Endodermal cell (in vitro differentiated cells): Measurements from ENCODE around the gene APBA2. TPM values are rescaled to one million over a fixed set of nuclear protein-coding genes. Genes with fewer than 3 reads are reported as not detected.
A peak's percentile ranks its signal among the peaks of the same experiment; 100 is the strongest.

ENCODE experiments used
- DNase-seq: peaks from one replicate; pipeline ENCODE4 v3.0.0-alpha.2; 2017
- H3K27ac ChIP-seq: 2 replicates; pipeline ENCODE4 v1.5.1; 2013; ENCODE audit warnings: mild to moderate bottlenecking, low read depth, low read length, moderate library complexity
- H3K27me3 ChIP-seq: 2 replicates; pipeline ENCODE4 v1.6.1; 2013; ENCODE audit warnings: mild to moderate bottlenecking, low read length, moderate library complexity; ENCODE audit not compliant: insufficient read depth, control insufficient read depth, poor library complexity, severe bottlenecking
- H3K36me3 ChIP-seq: 2 replicates; pipeline ENCODE4 v1.7.0; 2013; ENCODE audit warnings: mild to moderate bottlenecking, low read length, moderate library complexity; ENCODE audit not compliant: control insufficient read depth, insufficient read depth
- H3K4me1 ChIP-seq: one replicate; pipeline ENCODE4 v1.7.0; 2013; ENCODE audit warnings: low read length; ENCODE audit not compliant: control insufficient read depth, insufficient read depth
- H3K4me3 ChIP-seq: 2 replicates; pipeline ENCODE4 v1.5.1; 2013; ENCODE audit warnings: mild to moderate bottlenecking, low read length, moderate library complexity
- H3K9ac ChIP-seq: 2 replicates; pipeline ENCODE4 v1.6.1; 2013; ENCODE audit warnings: mild to moderate bottlenecking, low read length, moderate library complexity; ENCODE audit not compliant: poor library complexity, severe bottlenecking; ENCODE audit errors: extremely low read depth
- H3K9me3 ChIP-seq: 2 replicates; pipeline ENCODE4 v1.6.1; 2013; ENCODE audit warnings: mild to moderate bottlenecking, low read length, moderate library complexity; ENCODE audit not compliant: control insufficient read depth
- H3K27ac Mint-ChIP-seq: 2 replicates; pipeline ENCODE4 v1.8.0; 2020; ENCODE audit warnings: mixed read lengths
- H3K27me3 Mint-ChIP-seq: 2 replicates; pipeline ENCODE4 v1.8.0; 2021; ENCODE audit warnings: mild to moderate bottlenecking, mixed read lengths; ENCODE audit not compliant: insufficient read depth
- H3K36me3 Mint-ChIP-seq: 2 replicates; pipeline ENCODE4 v1.8.0; 2020; ENCODE audit warnings: low read depth, mixed read lengths
- H3K4me1 Mint-ChIP-seq: 2 replicates; pipeline ENCODE4 v1.8.0; 2020; ENCODE audit warnings: mixed read lengths
- H3K4me3 Mint-ChIP-seq: 2 replicates; pipeline ENCODE4 v1.8.0; 2020; ENCODE audit warnings: mild to moderate bottlenecking, moderate library complexity, mixed read lengths
- H3K9me3 Mint-ChIP-seq: 2 replicates; pipeline ENCODE4 v1.8.0; 2020; ENCODE audit warnings: mild to moderate bottlenecking, mixed read lengths
- WGBS, 2 experiments: methylation state at CpG; one replicate each; pipeline versions ENCODE4 v1.1.5 to v1.1.7; 2013; ENCODE audit warnings: missing lambda C conversion rate in 2 of 2, mixed read lengths in 1 of 2; ENCODE audit not compliant: insufficient coverage in 1 of 2, insufficient read length in 1 of 2; 5-methylcytosine and 5-hydroxymethylcytosine counted together
- total RNA-seq, 2 donors: library from RNA; stranded (reverse); fragmentation: NEBNext Ultra II Directional in 1 of 2; extraction: Animal tissue kit (Norgen Biotek cat#: 25700) in 1 of 2; gene quantifications; 2 replicates in 1 of 2; 3 replicates in 1 of 2; pipeline ENCODE4 v1.2.1, GENCODE V29; 2021
- TF ChIP-seq, protein P1 (sequence below): fragments of 200-600 bp; sonication (generic); conservative IDR thresholded peaks from 2 replicates; pipeline ENCODE4 v1.5.0; 2021; ENCODE audit warnings: antibody characterized with exemption, mild to moderate bottlenecking

APBA2 gene
- total RNA-seq, 2 donors from 2014 or later = 27.1 to 27.3 TPM

DNA sequence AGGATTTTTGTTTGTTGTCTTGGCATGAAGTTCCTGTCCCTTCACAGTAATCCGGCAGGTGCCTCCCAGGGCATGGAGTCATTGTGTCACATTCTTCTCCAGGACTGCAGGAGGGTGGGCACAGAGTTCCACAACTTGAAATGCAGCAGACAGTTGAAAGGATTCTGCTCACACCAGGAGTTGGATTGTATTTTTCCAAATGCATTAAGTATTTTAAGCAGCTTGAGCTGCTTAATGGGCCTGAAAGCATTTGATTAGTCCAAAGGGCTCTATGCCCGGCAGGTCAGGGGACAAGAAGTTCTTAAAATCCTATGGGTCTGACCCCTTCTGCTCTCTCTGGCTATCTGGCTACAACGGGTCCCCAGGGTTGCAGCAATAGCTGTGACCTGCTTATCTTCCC, 92.9 kb downstream of the APBA2 start:
- Mint-ChIP-seq H3K27ac (no peak overlapping the region), H3K4me3 (no peak overlapping the region), H3K27me3 (no peaks in the 10 kb centered on the region), H3K4me1 (no peaks in the 10 kb centered on the region), H3K36me3 (no peaks in the 10 kb centered on the region), H3K9me3 (no peaks in the 10 kb centered on the region)
- 77 to 94% methylated on average over 3 of the region's 3 CpGs for WGBS, 2 experiments
- no peak overlapping the region for H3K9ac ChIP-seq
- H3K4me3 ChIP-seq = no peak overlapping the region
- TF ChIP-seq, protein P1, sequence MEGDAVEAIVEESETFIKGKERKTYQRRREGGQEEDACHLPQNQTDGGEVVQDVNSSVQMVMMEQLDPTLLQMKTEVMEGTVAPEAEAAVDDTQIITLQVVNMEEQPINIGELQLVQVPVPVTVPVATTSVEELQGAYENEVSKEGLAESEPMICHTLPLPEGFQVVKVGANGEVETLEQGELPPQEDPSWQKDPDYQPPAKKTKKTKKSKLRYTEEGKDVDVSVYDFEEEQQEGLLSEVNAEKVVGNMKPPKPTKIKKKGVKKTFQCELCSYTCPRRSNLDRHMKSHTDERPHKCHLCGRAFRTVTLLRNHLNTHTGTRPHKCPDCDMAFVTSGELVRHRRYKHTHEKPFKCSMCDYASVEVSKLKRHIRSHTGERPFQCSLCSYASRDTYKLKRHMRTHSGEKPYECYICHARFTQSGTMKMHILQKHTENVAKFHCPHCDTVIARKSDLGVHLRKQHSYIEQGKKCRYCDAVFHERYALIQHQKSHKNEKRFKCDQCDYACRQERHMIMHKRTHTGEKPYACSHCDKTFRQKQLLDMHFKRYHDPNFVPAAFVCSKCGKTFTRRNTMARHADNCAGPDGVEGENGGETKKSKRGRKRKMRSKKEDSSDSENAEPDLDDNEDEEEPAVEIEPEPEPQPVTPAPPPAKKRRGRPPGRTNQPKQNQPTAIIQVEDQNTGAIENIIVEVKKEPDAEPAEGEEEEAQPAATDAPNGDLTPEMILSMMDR = no peak
- peak; percentile 17 for DNase-seq
- H3K9me3 ChIP-seq = no peaks in the 10 kb centered on the region
- no peak overlapping the region for H3K27ac ChIP-seq
- no peaks in the 10 kb centered on the region for H3K36me3 ChIP-seq
- no peaks in the 10 kb centered on the region for H3K4me1 ChIP-seq
- no peaks in the 10 kb centered on the region for H3K27me3 ChIP-seq

DNA sequence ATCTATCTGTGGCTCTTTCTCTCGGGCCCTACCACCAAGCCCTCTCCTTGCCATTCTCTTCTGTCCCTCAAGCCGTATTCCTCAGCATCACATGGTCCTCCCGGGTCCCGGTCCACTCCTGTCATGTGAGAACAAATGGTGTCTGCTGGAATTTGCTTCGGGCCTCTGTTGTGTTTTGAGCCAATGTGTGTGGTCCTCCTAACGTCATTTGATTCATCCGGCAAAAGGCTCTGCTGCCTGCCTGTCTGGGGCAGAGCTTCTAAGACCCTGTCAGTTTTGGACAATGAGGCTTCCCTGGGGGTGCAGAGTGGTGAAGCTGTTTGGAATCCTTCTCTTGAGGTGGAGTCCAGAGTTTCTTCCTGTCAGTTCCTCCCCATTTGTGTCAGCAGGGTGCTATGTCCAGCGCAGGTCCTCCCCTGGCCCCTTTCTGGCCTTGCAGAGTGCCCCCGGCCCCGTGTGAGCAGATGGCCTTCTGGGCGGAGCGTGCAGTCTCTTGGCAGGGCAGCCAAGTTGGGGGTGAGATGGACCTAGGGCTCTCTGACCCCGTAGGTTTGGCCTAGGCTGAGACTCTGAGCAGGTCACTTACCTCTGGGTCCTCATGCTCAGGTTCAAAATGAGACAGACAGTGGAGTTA, 93.6 kb downstream of the APBA2 start:
- DNase-seq = peak; percentile 27
- Histone ChIP-seq H3K9me3 (no peaks in the 10 kb centered on the region), H3K4me3 (no peak overlapping the region), H3K36me3 (no peaks in the 10 kb centered on the region), H3K27ac (no peak overlapping the region), H3K4me1 (no peaks in the 10 kb centered on the region), H3K27me3 (no peaks in the 10 kb centered on the region), H3K9ac (no peak overlapping the region)
- H3K9me3 Mint-ChIP-seq = no peaks in the 10 kb centered on the region
- H3K4me1 Mint-ChIP-seq = no peaks in the 10 kb centered on the region
- no peak overlapping the region for H3K27ac Mint-ChIP-seq
- TF ChIP-seq, protein P1 = no peak
- WGBS, 2 experiments = 65 to 90% methylated on average over 5 to 13 of the region's 13 CpGs
- no peaks in the 10 kb centered on the region for H3K36me3 Mint-ChIP-seq
- no peak overlapping the region for H3K4me3 Mint-ChIP-seq
- H3K27me3 Mint-ChIP-seq = no peaks in the 10 kb centered on the region

DNA sequence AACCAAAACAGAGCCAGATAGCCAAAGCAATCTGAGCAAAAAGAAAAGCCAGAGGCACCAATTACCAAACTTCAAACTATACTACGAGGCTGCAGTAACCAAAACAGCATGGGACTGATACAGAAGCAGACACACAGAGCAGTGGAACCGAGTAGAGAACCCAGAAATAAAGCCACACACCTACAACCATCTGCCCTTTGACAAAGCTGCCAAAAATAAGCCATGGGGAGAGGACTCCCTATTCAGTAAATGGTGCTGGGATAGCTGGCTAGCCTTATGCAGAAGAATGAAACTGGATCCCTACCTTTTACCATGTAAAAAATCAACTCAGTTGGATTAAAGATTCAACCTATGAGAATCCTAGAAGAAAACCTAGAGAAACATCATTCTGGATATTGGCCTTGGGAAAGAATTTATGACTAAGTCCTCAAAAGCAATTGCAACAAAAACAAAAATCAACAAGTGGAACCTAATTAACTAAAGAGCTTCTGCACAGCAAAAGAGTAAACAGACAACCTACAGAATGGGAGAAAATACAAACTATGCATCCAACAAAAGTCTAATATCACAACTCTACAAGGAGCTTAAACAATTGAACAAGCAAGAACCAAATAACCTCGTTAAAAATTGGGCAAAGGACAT, 95.1 kb downstream of the APBA2 start:
- DNase-seq = no peak
- Mint-ChIP-seq H3K36me3 (no peaks in the 10 kb centered on the region), H3K4me1 (peaks cover 4% of the 10 kb centered on the region), H3K9me3 (no peaks in the 10 kb centered on the region), H3K4me3 (no peak overlapping the region), H3K27me3 (no peaks in the 10 kb centered on the region), H3K27ac (no peak overlapping the region)
- H3K9me3 ChIP-seq = no peaks in the 10 kb centered on the region
- TF ChIP-seq, protein P1 = no peak
- H3K4me3 ChIP-seq = no peak overlapping the region
- H3K4me1 ChIP-seq = no peaks in the 10 kb centered on the region
- no peaks in the 10 kb centered on the region for H3K36me3 ChIP-seq
- H3K27ac ChIP-seq = no peak overlapping the region
- H3K27me3 ChIP-seq = no peaks in the 10 kb centered on the region
- 83 to 89% methylated on average over 2 to 3 of the region's 3 CpGs for WGBS, 2 experiments
- H3K9ac ChIP-seq = no peak overlapping the region
